ENCODE measurements around the gene ESR1.
"Not testable (repeated sequence)": the region's sequence is repeated elsewhere in the genome, so short reads cannot be mapped to it uniquely, and the experiment has no call there.

ESR1 gene

DNA sequence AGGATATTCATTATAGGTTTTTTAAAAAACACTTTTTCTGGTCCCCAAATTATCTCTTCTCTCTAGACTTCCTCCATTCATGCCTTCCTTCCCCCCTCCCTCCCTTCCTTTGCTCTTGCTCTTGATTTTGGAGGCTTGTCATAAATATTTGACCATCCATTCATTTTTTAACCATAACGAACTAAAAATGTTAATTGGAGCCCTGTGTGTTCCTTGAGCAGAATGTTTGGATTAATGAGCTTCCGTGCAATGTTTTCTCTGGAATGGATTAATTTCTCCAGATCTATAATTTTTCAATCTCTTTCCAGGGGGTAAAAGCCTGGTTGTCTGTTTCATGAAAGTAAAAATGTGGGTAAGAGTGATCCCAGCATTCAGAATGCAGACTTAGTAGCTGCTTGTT lies 155.5 kb downstream of the ESR1 start:
- in situ Hi-C loops (cut with HindIII; ENCODE audit: low pct_ligation_motif_present, low sequenced_read_pairs): no loop called here
- DNase-seq: no peak
- Histone ChIP-seq H3K27ac (no peak overlapping the region), H3K4me3 (ENCODE audit: low read depth, low read length) (no peak overlapping the region), H3K27me3 (replicated peaks) (no peaks in the 10 kb centered on the region), H3K36me3 (replicated peaks) (no peaks in the 10 kb centered on the region)
- TF ChIP-seq, protein P1, sequence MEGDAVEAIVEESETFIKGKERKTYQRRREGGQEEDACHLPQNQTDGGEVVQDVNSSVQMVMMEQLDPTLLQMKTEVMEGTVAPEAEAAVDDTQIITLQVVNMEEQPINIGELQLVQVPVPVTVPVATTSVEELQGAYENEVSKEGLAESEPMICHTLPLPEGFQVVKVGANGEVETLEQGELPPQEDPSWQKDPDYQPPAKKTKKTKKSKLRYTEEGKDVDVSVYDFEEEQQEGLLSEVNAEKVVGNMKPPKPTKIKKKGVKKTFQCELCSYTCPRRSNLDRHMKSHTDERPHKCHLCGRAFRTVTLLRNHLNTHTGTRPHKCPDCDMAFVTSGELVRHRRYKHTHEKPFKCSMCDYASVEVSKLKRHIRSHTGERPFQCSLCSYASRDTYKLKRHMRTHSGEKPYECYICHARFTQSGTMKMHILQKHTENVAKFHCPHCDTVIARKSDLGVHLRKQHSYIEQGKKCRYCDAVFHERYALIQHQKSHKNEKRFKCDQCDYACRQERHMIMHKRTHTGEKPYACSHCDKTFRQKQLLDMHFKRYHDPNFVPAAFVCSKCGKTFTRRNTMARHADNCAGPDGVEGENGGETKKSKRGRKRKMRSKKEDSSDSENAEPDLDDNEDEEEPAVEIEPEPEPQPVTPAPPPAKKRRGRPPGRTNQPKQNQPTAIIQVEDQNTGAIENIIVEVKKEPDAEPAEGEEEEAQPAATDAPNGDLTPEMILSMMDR (IDR thresholded peaks at IDR 0.05; ENCODE audit: low read depth, low read length, missing control alignments): no peak

DNA sequence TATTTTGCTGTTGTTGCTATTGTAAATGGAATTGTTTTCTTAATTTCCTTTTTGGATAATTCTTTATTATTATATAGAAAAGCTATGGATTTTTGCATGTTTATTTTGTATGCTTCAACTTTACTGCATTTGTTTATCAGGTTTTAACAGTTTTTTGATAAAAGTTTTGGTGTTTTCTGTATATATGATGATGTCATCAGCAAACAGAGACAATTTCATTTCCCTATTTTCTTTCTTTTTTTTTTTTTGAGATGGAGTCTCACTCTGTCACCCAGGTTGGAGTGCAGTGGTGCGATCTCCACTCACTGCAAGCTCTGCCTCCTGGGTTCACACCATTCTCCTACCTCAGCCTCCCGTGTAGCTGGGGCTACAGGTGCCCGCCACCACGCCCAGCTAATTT lies 156.9 kb downstream of the ESR1 start:
- H3K4me3 ChIP-seq (ENCODE audit: low read depth, low read length); DNase-seq; in situ Hi-C loops (cut with HindIII; ENCODE audit: low pct_ligation_motif_present, low sequenced_read_pairs); H3K27me3 ChIP-seq (replicated peaks); H3K36me3 ChIP-seq (replicated peaks); H3K27ac ChIP-seq: not testable (repeated sequence)

DNA sequence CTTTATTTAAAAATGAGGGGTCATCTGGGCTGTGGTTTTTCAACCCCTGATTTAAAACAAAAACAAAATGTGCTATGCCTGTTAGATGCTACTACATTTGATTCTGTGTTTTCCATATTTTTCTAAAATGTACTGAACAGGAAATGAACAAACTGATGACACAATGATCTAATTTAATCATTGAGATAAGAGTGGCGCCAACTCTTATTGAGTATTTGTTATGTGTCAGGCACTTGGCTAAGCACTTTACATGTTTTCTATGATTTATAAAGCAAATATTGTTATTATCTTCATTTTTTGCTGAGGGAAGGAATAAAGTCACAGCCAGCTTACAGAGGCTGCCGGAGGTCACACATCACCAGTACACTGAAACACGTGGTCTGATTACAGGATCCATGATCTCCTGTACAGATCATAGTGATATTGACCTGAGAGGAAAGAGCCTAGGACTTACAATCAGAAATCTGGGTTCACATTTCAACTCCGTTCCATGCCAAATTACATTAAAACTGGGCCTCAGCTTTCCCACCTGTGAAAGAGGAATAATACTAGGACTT lies 166.7 kb downstream of the ESR1 start:
- in situ Hi-C loops (cut with HindIII; ENCODE audit: low pct_ligation_motif_present, low sequenced_read_pairs): no loop called here
- no peak for DNase-seq

DNA sequence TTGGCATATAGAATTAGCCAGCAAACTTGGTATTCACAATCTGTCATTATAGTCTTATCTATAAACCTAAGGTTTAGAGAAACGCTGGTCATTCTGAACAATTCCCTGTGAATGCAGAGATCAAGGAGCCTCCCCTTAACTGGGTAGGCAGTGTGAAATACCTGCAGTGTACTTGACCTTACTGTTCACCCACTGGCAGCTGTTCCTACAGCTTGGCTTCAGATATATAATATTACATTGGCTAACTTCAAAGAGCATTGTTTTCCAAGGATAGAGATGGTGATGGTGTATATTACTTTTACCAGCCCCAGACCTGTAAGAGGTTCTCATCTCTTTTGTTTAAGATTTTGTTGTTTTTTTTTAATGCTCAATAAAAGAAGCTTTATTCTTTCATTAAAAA lies 168.3 kb downstream of the ESR1 start:
- no peaks in the 10 kb centered on the region for H3K36me3 ChIP-seq (replicated peaks)
- H3K27ac ChIP-seq: no peak overlapping the region
- H3K27me3 ChIP-seq (replicated peaks): no peaks in the 10 kb centered on the region
- H3K4me3 ChIP-seq (ENCODE audit: low read depth, low read length): no peak overlapping the region
- TF ChIP-seq, protein P1 (IDR thresholded peaks at IDR 0.05; ENCODE audit: low read depth, low read length, missing control alignments): no peak
- no peak for DNase-seq
- in situ Hi-C loops (cut with HindIII; ENCODE audit: low pct_ligation_motif_present, low sequenced_read_pairs): no loop called here

More for the DNA sequence above, 166.7 kb downstream of the ESR1 start:
- H3K36me3 ChIP-seq (replicated peaks): no peaks in the 10 kb centered on the region
- no peak overlapping the region for H3K4me3 ChIP-seq (ENCODE audit: low read depth, low read length)
- H3K27ac ChIP-seq: no peak overlapping the region
- H3K27me3 ChIP-seq (replicated peaks): no peaks in the 10 kb centered on the region
- TF ChIP-seq, protein P1 (IDR thresholded peaks at IDR 0.05; ENCODE audit: low read depth, low read length, missing control alignments): no peak

DNA sequence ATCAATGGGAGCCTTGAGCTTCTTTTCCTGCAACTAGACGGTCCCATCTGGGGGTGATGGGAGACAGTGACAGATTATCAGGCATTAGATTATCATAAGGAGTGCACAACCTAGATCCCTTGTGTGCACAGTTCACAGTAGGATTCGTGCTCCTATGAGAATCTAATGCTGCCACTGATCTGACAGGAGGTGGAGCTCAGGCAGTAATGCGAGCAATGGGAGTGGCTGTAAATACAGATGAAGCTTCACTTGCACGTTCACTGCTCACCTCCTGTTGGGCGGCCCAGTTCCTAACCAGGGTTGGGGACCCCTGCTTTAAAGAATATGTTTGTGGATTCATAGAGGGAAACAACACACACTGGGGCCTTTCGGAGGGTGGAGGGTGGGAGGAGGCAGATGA lies 180.7 kb downstream of the ESR1 start:
- H3K27ac ChIP-seq; H3K4me3 ChIP-seq (ENCODE audit: low read depth, low read length); DNase-seq; in situ Hi-C loops (cut with HindIII; ENCODE audit: low pct_ligation_motif_present, low sequenced_read_pairs); H3K36me3 ChIP-seq (replicated peaks); H3K27me3 ChIP-seq (replicated peaks): not testable (repeated sequence)

DNA sequence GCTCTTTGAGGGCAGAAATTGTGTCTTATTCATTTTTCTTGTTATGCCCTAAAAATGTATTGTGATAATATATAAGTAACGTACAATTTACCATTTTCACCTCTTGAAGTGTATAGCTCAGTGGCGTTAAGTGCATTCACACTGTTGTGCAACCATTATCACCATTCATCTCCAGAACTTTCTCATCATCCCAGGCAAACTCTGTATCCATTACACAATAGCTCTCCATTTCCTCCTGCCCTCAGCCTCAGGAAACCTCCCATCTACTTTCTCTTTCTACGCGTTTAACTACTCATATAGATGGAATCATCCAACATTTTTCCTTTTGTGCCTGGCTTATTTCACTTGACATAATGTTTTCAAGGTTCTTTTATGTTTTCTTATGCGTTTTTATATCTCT lies 184.6 kb downstream of the ESR1 start:
- H3K27ac ChIP-seq: no peak overlapping the region
- H3K4me3 ChIP-seq (ENCODE audit: low read depth, low read length): no peak overlapping the region
- TF ChIP-seq, protein P1 (IDR thresholded peaks at IDR 0.05; ENCODE audit: low read depth, low read length, missing control alignments): no peak
- in situ Hi-C loops (cut with HindIII; ENCODE audit: low pct_ligation_motif_present, low sequenced_read_pairs): no loop called here
- no peak for DNase-seq
- H3K27me3 ChIP-seq (replicated peaks): no peaks in the 10 kb centered on the region
- H3K36me3 ChIP-seq (replicated peaks): no peaks in the 10 kb centered on the region

DNA sequence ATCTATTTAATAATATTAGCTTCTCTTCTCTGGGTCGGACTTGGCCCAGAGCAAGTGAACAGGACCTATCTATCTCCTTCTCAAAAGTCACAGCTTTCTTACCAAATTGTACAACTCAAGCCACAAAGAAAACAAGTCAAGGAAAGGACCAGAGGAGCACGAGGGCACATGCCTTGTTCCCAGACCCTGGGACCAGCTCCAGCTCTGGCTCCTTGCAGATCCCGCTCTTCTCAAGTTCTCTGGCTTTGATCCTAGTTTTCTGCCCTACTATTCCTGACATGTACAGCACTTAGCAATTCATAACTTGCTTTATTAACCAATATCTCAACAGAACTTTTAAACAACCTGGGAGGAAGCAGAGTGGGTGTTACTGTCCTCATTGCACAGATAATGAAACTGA lies 185.9 kb downstream of the ESR1 start:
- no peaks in the 10 kb centered on the region for H3K36me3 ChIP-seq (replicated peaks)
- TF ChIP-seq, protein P1 (IDR thresholded peaks at IDR 0.05; ENCODE audit: low read depth, low read length, missing control alignments): no peak
- no peak for DNase-seq
- no peak overlapping the region for H3K4me3 ChIP-seq (ENCODE audit: low read depth, low read length)
- H3K27ac ChIP-seq: no peak overlapping the region
- in situ Hi-C loops (cut with HindIII; ENCODE audit: low pct_ligation_motif_present, low sequenced_read_pairs): no loop called here
- H3K27me3 ChIP-seq (replicated peaks): no peaks in the 10 kb centered on the region

Measured in brain microvascular endothelial cell (primary cell).